Right cardiac atrium (tissue), 5 donors: Measurements from ENCODE around the gene PLCXD3. TPM values are rescaled to one million over a fixed set of nuclear protein-coding genes. Genes with fewer than 3 reads are reported as not detected.

Experiments used
- ATAC-seq, 2 donors: fragments of 200-7000 bp; cut with Tn5 transposase; one replicate each; pipeline versions ENCODE4 v1.8.0 to v1.9.1; 2020; ENCODE audit warnings: moderate library complexity in 2 of 2, mild to moderate bottlenecking in 1 of 2
- DNase-seq, 3 donors: peaks; one replicate each; pipeline ENCODE4 v3.0.0-alpha.2; 2020
- H3K27ac ChIP-seq: one replicate; pipeline ENCODE4 v1.5.1; 2013; ENCODE audit warnings: mild to moderate bottlenecking, low read length, control low read depth, moderate library complexity
- H3K27me3 ChIP-seq: one replicate; pipeline ENCODE4 v1.6.1; 2013; ENCODE audit not compliant: control insufficient read depth, insufficient read depth
- H3K4me1 ChIP-seq: one replicate; pipeline ENCODE4 v1.6.1; 2013; ENCODE audit warnings: low read length; ENCODE audit not compliant: control insufficient read depth, insufficient read depth
- H3K4me3 ChIP-seq: one replicate; pipeline ENCODE4 v1.5.1; 2013; ENCODE audit warnings: low read length, control low read depth
- H3K9me3 ChIP-seq: one replicate; pipeline ENCODE4 v1.6.1; 2013; ENCODE audit warnings: low read length; ENCODE audit not compliant: control insufficient read depth
- WGBS: extraction: QIAGEN DNeasy Blood & Tissue Kit; methylation state at CpG from one replicate; pipeline ENCODE4 v1.1.7; 2013; 5-methylcytosine and 5-hydroxymethylcytosine counted together
- intact Hi-C, 4 donors: fragments of 100-400 bp; cut with DNase I; formaldehyde crosslinking; loops; one replicate each; pipeline versions ENCODE4 v1.11.0 to v1.14.0; 2022 to 2023
- polyA plus RNA-seq: library from polyadenylated mRNA; stranded (reverse); fragments of 200-250 nt; gene quantifications from one replicate; pipeline ENCODE4 v1.2.3, GENCODE V29; 2013
- total RNA-seq, 4 donors: library from RNA; stranded (reverse); fragmentation: NEBNext Ultra II Directional; extraction: Animal tissue kit (Norgen Biotek cat#: 25700); gene quantifications; one replicate each; pipeline ENCODE4 v1.2.1, GENCODE V29; 2021
- donor health status: healthy with polysubstance abuse.
- donor health status: DM: no; HTN: yes; CAD: no.
- donor health status: DM: no; HTN: no; CAD: no.
- donor health status: DM: no; HTN: yes; CAD: no; lungs with severe emphysema.
- donor health status: DM: yes; HTN: yes; CAD: no.

The PLCXD3 gene
- total and polyA plus RNA-seq, 5 donors, result 32.7 to 87.4 (median 61.3) TPM

GRCh38 chr5:41414598-41414997 is 95.8 kb downstream of the PLCXD3 start:
- no peak overlapping the region for H3K27ac ChIP-seq
- WGBS, result 86% methylated on average over 2 of the region's 2 CpGs
- peak in 2 of 3 donors; percentile 48 to 67 for DNase-seq
- peak; percentile 79 to 89 for ATAC-seq
- no peak overlapping the region for H3K4me3 ChIP-seq
- intact Hi-C loops, result no loop called here
- H3K27me3 ChIP-seq, result no peaks in the 10 kb centered on the region
- no peaks in the 10 kb centered on the region for H3K9me3 ChIP-seq
- H3K4me1 ChIP-seq, result peaks cover 7% of the 10 kb centered on the region

GRCh38 chr5:41413074-41413473 is 97.3 kb downstream of the PLCXD3 start:
- DNase-seq (no peak), ATAC-seq (no peak)
- no peaks in the 10 kb centered on the region for H3K27me3 ChIP-seq
- peaks cover 6% of the 10 kb centered on the region for H3K4me1 ChIP-seq
- H3K9me3 ChIP-seq, result no peaks in the 10 kb centered on the region
- intact Hi-C loops, result no loop called here
- WGBS, result 88% methylated on average over 1 of the region's 1 CpG
- H3K4me3 ChIP-seq, result no peak overlapping the region
- no peak overlapping the region for H3K27ac ChIP-seq

GRCh38 chr5:41412496-41412895 is 97.9 kb downstream of the PLCXD3 start:
- DNase-seq, result no peak
- intact Hi-C loops, result no loop called here
- H3K4me1 ChIP-seq, result peaks cover 6% of the 10 kb centered on the region
- H3K27me3 ChIP-seq, result no peaks in the 10 kb centered on the region
- 66% methylated on average over 2 of the region's 2 CpGs for WGBS
- no peaks in the 10 kb centered on the region for H3K9me3 ChIP-seq
- H3K27ac ChIP-seq, result peak overlapping the region; percentile 44
- H3K4me3 ChIP-seq, result no peak overlapping the region
- no peak for ATAC-seq

GRCh38 chr5:41410737-41411136 is 99.7 kb downstream of the PLCXD3 start:
- DNase-seq (no peak), ATAC-seq (no peak)
- Histone ChIP-seq H3K27me3 (no peaks in the 10 kb centered on the region), H3K9me3 (no peaks in the 10 kb centered on the region), H3K27ac (peak overlapping the region; percentile 11), H3K4me3 (no peak overlapping the region), H3K4me1 (peaks cover 9% of the 10 kb centered on the region)
- intact Hi-C loops, result no loop called here
- 71% methylated on average over 4 of the region's 4 CpGs for WGBS

- peak overlapping the region; percentile 11 for H3K27ac ChIP-seq
- H3K4me3 ChIP-seq, result no peak overlapping the region
- H3K9me3 ChIP-seq, result no peaks in the 10 kb centered on the region
- peak in 1 of 3 donors; percentile 42 for DNase-seq
- H3K4me1 ChIP-seq, result peaks cover 9% of the 10 kb centered on the region
- no peaks in the 10 kb centered on the region for H3K27me3 ChIP-seq
- 75% methylated on average over 9 of the region's 9 CpGs for WGBS
- no peak for ATAC-seq
- intact Hi-C loops, result no loop called here
These were observed 100.1 kb downstream of the PLCXD3 start for GRCh38 chr5:41410307-41410706.

GRCh38 chr5:41408676-41409443 is 101.5 kb downstream of the PLCXD3 start:
- peak in 1 of 2 donors; percentile 41 for ATAC-seq
- no peak overlapping the region for H3K4me3 ChIP-seq
- no peaks in the 10 kb centered on the region for H3K9me3 ChIP-seq
- intact Hi-C loops, result no loop called here
- peaks cover 9% of the 10 kb centered on the region for H3K4me1 ChIP-seq
- peak overlapping the region; percentile 87 for H3K27ac ChIP-seq
- peak; percentile 22 to 51 (median 44) for DNase-seq
- WGBS, result 74% methylated on average over 6 of the region's 6 CpGs
- no peaks in the 10 kb centered on the region for H3K27me3 ChIP-seq

GRCh38 chr5:41406936-41407335 is 103.5 kb downstream of the PLCXD3 start:
- 97% methylated on average over 1 of the region's 1 CpG for WGBS
- no peak for ATAC-seq
- DNase-seq, result no peak
- Histone ChIP-seq H3K9me3 (no peaks in the 10 kb centered on the region), H3K4me1 (peaks cover 9% of the 10 kb centered on the region), H3K27ac (peak overlapping the region; percentile 88), H3K4me3 (no peak overlapping the region), H3K27me3 (no peaks in the 10 kb centered on the region)
- intact Hi-C loops, result no loop called here

GRCh38 chr5:41406424-41406823 is 104.0 kb downstream of the PLCXD3 start:
- WGBS, result 95% methylated on average over 1 of the region's 1 CpG
- Histone ChIP-seq H3K9me3 (no peaks in the 10 kb centered on the region), H3K27ac (peak overlapping the region; percentile 83), H3K27me3 (no peaks in the 10 kb centered on the region), H3K4me1 (peaks cover 9% of the 10 kb centered on the region), H3K4me3 (no peak overlapping the region)
- DNase-seq (no peak), ATAC-seq (no peak)
- intact Hi-C loops, result no loop called here

GRCh38 chr5:41404757-41405156 is 105.6 kb downstream of the PLCXD3 start:
- peak; percentile 93 to 96 for ATAC-seq
- H3K4me1 ChIP-seq, result peaks cover 6% of the 10 kb centered on the region
- intact Hi-C loops, result no loop called here
- H3K9me3 ChIP-seq, result no peaks in the 10 kb centered on the region
- peak overlapping the region; percentile 17 for H3K27ac ChIP-seq
- peak in 1 of 3 donors; percentile 40 for DNase-seq
- H3K4me3 ChIP-seq, result no peak overlapping the region
- H3K27me3 ChIP-seq, result no peaks in the 10 kb centered on the region

- H3K27me3 ChIP-seq, result no peaks in the 10 kb centered on the region
- H3K9me3 ChIP-seq, result no peaks in the 10 kb centered on the region
- DNase-seq (no peak), ATAC-seq (no peak)
- H3K4me1 ChIP-seq, result peaks cover 3% of the 10 kb centered on the region
- intact Hi-C loops, result no loop called here
- no peak overlapping the region for H3K27ac ChIP-seq
- 93% methylated on average over 3 of the region's 3 CpGs for WGBS
- H3K4me3 ChIP-seq, result no peak overlapping the region
These were observed 106.6 kb downstream of the PLCXD3 start for GRCh38 chr5:41403846-41404245.

- ATAC-seq (no peak), DNase-seq (no peak)
- Histone ChIP-seq H3K9me3 (no peaks in the 10 kb centered on the region), H3K27ac (no peak overlapping the region), H3K4me1 (peaks cover 3% of the 10 kb centered on the region), H3K27me3 (no peaks in the 10 kb centered on the region), H3K4me3 (no peak overlapping the region)
- 97% methylated on average over 2 of the region's 2 CpGs for WGBS
- intact Hi-C loops, result no loop called here
These were observed 107.6 kb downstream of the PLCXD3 start for GRCh38 chr5:41402845-41403244.
